Fibroblast of lung (primary cell): ENCODE results near the gene CCDC6. TPM values are rescaled to one million over a fixed set of nuclear protein-coding genes. Genes with fewer than 3 reads are reported as not detected.

Experiments used
- DNase-seq, 2 donors: peaks; one replicate each; pipeline versions ENCODE4 v3.0.0 to v3.0.0-alpha.2; 2010; ENCODE audit warnings: low read depth in 2 of 2
- H2AFZ ChIP-seq: 2 replicates; pipeline ENCODE4 v1.5.1; 2012; ENCODE audit warnings: low read length, control low read depth, inconsistent platforms
- H3K27ac ChIP-seq: 2 replicates; pipeline ENCODE4 v1.5.1; 2011; ENCODE audit warnings: low read length, control low read depth; ENCODE audit not compliant: insufficient read depth
- H3K27me3 ChIP-seq: 2 replicates; pipeline ENCODE4 v1.5.1; 2011; ENCODE audit warnings: mild to moderate bottlenecking, low read length; ENCODE audit not compliant: control insufficient read depth, insufficient read depth
- H3K36me3 ChIP-seq: 2 replicates; pipeline ENCODE4 v1.5.1; 2011; ENCODE audit warnings: low read length; ENCODE audit not compliant: control insufficient read depth, insufficient read depth
- H3K4me1 ChIP-seq: 2 replicates; pipeline ENCODE4 v1.5.1; 2011; ENCODE audit warnings: low read length; ENCODE audit not compliant: control insufficient read depth, insufficient read depth; ENCODE audit errors: extremely low read depth
- H3K4me2 ChIP-seq: 2 replicates; pipeline ENCODE4 v1.5.1; 2011; ENCODE audit warnings: low read length, control low read depth; ENCODE audit not compliant: insufficient read depth; ENCODE audit errors: extremely low read depth
- H3K4me3 ChIP-seq, 4 experiments: fragments of 200-600 bp in 1 of 4; sonication (generic) in 1 of 4; replicated peaks in 1 of 4; 2 replicates each; pipeline ENCODE4 v1.5.1; 2011 to 2016; ENCODE audit warnings: low read length in 4 of 4, low read depth in 3 of 4, mild to moderate bottlenecking in 3 of 4, control low read depth in 2 of 4, inconsistent platforms in 1 of 4, mixed read lengths in 1 of 4; ENCODE audit not compliant: insufficient read depth in 1 of 4; ENCODE audit errors: control extremely low read depth in 1 of 4
- H3K79me2 ChIP-seq: 2 replicates; pipeline ENCODE4 v1.5.1; 2012; ENCODE audit warnings: mild to moderate bottlenecking, low read length, inconsistent platforms; ENCODE audit not compliant: control insufficient read depth, insufficient read depth
- H3K9ac ChIP-seq: 2 replicates; pipeline ENCODE4 v1.5.1; 2011; ENCODE audit warnings: mild to moderate bottlenecking, low read length, control low read depth; ENCODE audit not compliant: insufficient read depth
- H3K9me3 ChIP-seq: 2 replicates; pipeline ENCODE4 v1.5.1; 2012; ENCODE audit warnings: low read depth, low read length; ENCODE audit not compliant: control insufficient read depth, insufficient read depth
- H4K20me1 ChIP-seq: 2 replicates; pipeline ENCODE4 v1.5.1; 2011; ENCODE audit warnings: low read length; ENCODE audit not compliant: control insufficient read depth, insufficient read depth; ENCODE audit errors: extremely low read depth
- CTCF ChIP-seq, 2 donors: IDR thresholded peaks in 1 of 2; conservative IDR thresholded peaks in 1 of 2; 1 replicate in 1 of 2; 2 replicates in 1 of 2; pipeline ENCODE4 v1.5.1; 2011 to 2012; ENCODE audit warnings: low read length in 2 of 2, control low read depth in 1 of 2, inconsistent platforms in 1 of 2, low read depth in 1 of 2, mild to moderate bottlenecking in 1 of 2
- EZH2 ChIP-seq: IDR thresholded peaks from 2 replicates; pipeline ENCODE4 v1.5.1; 2012; ENCODE audit warnings: low read length, control low read depth, mild to moderate bottlenecking; ENCODE audit errors: missing control alignments
- polyA plus RNA-seq, 2 donors: library from polyadenylated mRNA; depleted of rRNA in 1 of 2; stranded (reverse) in 1 of 2; unstranded in 1 of 2; fragments of >200 nt; gene quantifications; 2 replicates each; pipeline ENCODE4 v1.2.1, GENCODE V29; 2011 to 2012; ENCODE audit warnings: missing spikeins in 1 of 2
- total RNA-seq: library from RNA; depleted of rRNA; stranded (reverse); fragments of >200 nt; gene quantifications from 2 replicates; pipeline ENCODE4 v1.2.1, GENCODE V29; 2014

Gene CCDC6
- total and polyA plus RNA-seq, 2 donors (not counting 1 experiment from before 2014, with no cell fraction given), result 35.5 to 51.2 TPM

GRCh38 chr10:59823751-59824150, 82.6 kb downstream of the CCDC6 start:
- Histone ChIP-seq H3K27ac (no peak overlapping the region), H4K20me1 (no peaks in the 10 kb centered on the region), H3K9me3 (no peaks in the 10 kb centered on the region), H3K27me3 (no peaks in the 10 kb centered on the region), H3K36me3 (no peaks in the 10 kb centered on the region), H2AFZ (no peak overlapping the region), H3K79me2 (no peaks in the 10 kb centered on the region), H3K4me2 (no peak overlapping the region), H3K9ac (no peak overlapping the region), H3K4me1 (no peaks in the 10 kb centered on the region), H3K4me3 (no peak overlapping the region)
- no peak for DNase-seq
- no peak for TF ChIP-seq CTCF (conservative IDR thresholded peaks at IDR 0.05 in 1 of 2, IDR thresholded peaks at IDR 0.05 in 1 of 2; ENCODE audit: low read depth in 1 of 2, low read length in 2 of 2)
- no peak for TF ChIP-seq EZH2

GRCh38 chr10:59823111-59823510, 83.2 kb downstream of the CCDC6 start:
- no peak overlapping the region for H3K4me2 ChIP-seq

GRCh38 chr10:59820471-59820870, 85.9 kb downstream of the CCDC6 start:
- Histone ChIP-seq H3K79me2 (no peaks in the 10 kb centered on the region), H2AFZ (no peak overlapping the region), H3K27ac (no peak overlapping the region), H3K9me3 (no peaks in the 10 kb centered on the region), H3K4me3 (no peak overlapping the region), H3K27me3 (no peaks in the 10 kb centered on the region), H3K4me2 (no peak overlapping the region), H4K20me1 (no peaks in the 10 kb centered on the region), H3K4me1 (no peaks in the 10 kb centered on the region), H3K36me3 (no peaks in the 10 kb centered on the region), H3K9ac (no peak overlapping the region)
- no peak for DNase-seq
- TF ChIP-seq EZH2 (no peak), CTCF (conservative IDR thresholded peaks at IDR 0.05 in 1 of 2, IDR thresholded peaks at IDR 0.05 in 1 of 2; ENCODE audit: low read depth in 1 of 2, low read length in 2 of 2) (no peak)

More at GRCh38 chr10:59823111-59823510, 83.2 kb downstream of the CCDC6 start:
- DNase-seq, result no peak
- TF ChIP-seq CTCF (conservative IDR thresholded peaks at IDR 0.05 in 1 of 2, IDR thresholded peaks at IDR 0.05 in 1 of 2; ENCODE audit: low read depth in 1 of 2, low read length in 2 of 2) (no peak), EZH2 (no peak)
- Histone ChIP-seq H3K9ac (no peak overlapping the region), H3K9me3 (no peaks in the 10 kb centered on the region), H2AFZ (no peak overlapping the region), H3K36me3 (no peaks in the 10 kb centered on the region), H4K20me1 (no peaks in the 10 kb centered on the region), H3K27ac (no peak overlapping the region), H3K27me3 (no peaks in the 10 kb centered on the region), H3K4me1 (no peaks in the 10 kb centered on the region), H3K79me2 (no peaks in the 10 kb centered on the region), H3K4me3 (no peak overlapping the region)
